ENCODE measurements around the gene TAS2R41. TPM values are rescaled to one million over a fixed set of nuclear protein-coding genes. Genes with fewer than 3 reads are reported as not detected.
"Not testable (repeated sequence)": the region's sequence is repeated elsewhere in the genome, so short reads cannot be mapped to it uniquely, and the experiment has no call there.

The TAS2R41 gene
- total RNA-seq, 1 donor from 2014 or later: not detected

DNA sequence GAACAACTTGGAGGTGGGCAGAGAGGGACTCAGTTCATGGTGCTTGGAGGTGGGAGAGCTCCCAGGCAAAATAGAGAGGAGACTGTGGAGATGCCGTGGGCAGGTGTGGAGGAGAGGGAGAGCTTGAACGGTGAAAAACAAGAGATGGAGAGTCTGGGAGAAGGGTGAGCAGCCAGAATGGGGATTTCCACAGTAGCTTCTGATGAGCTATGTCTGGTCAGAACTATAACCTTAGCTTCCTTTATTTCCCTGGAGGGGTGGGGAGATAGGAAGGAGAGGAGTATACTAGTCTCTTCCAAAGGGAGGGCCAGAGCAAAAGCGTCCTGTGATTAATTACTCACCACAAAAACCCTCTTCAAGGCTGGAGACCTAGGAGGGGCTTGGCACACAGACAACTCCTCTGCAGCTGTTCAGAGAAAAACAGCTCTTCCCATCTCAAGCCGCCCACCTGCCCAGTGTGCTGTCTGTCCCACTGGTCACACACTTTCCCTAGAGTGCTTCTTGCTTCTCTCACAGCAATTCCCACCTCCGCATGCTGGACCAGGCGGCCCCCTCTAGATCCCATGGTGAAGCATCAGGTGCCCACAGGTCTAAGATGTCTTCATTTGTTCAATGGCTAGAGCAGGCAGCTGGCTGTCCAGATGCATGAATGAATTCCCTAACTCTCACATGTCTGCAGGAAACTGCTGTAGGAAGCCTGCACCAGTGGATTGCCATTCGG is 41.9 kb downstream of the TAS2R41 start:
- TF ChIP-seq, protein P1, sequence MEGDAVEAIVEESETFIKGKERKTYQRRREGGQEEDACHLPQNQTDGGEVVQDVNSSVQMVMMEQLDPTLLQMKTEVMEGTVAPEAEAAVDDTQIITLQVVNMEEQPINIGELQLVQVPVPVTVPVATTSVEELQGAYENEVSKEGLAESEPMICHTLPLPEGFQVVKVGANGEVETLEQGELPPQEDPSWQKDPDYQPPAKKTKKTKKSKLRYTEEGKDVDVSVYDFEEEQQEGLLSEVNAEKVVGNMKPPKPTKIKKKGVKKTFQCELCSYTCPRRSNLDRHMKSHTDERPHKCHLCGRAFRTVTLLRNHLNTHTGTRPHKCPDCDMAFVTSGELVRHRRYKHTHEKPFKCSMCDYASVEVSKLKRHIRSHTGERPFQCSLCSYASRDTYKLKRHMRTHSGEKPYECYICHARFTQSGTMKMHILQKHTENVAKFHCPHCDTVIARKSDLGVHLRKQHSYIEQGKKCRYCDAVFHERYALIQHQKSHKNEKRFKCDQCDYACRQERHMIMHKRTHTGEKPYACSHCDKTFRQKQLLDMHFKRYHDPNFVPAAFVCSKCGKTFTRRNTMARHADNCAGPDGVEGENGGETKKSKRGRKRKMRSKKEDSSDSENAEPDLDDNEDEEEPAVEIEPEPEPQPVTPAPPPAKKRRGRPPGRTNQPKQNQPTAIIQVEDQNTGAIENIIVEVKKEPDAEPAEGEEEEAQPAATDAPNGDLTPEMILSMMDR (conservative IDR thresholded peaks at IDR 0.05; ENCODE audit: low read depth, low read length): no peak
- no peak for DNase-seq (ENCODE audit: low read depth)
- no peak overlapping the region for H3K4me3 ChIP-seq (ENCODE audit: low read depth, low read length)

DNA sequence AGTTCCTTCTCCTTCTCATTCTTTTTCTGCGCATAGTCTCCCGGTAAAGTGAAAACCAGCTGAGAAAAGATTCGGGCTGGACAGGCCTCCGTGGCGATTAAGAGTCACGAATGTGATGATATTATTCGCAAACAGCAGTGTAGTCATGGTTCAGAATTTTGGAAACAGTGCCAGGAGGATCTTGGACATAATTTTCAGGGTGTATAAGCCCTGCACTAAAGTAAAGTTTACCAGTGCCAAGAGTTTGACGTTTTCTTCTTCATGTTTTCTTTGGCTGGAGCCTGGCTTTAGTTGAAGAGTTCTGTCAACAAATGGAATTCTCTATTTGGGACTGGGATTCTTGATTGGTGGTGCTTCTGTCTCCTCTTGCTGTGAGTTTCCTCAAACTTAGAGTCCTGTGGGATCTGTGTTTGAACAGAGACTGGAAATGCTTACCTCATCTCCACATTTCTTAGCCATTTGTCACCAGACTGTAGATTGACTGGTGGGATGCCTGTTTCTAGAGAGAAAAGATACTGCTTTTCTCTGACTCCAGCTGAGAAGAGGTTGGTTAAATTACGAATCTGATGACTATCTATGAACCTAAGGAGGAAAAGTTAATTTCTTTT is 44.7 kb downstream of the TAS2R41 start:
- not testable (repeated sequence) for DNase-seq (ENCODE audit: low read depth); H3K4me3 ChIP-seq (ENCODE audit: low read depth, low read length)

Other genes with a start within 250 kb of the TAS2R41 start
- 95.1 and 141 TPM in 2 replicates for gene GSTK1, start 214.4 kb upstream of the TAS2R41 start, total RNA-seq
- gene TMEM139, start 192.9 kb upstream of the TAS2R41 start, total RNA-seq: 14.5 and 30.9 TPM in 2 replicates
- gene CASP2, start 189.5 kb upstream of the TAS2R41 start, total RNA-seq: 17.8 and 18.7 TPM in 2 replicates
- not detected in 2 replicates for gene CLCN1, start 161.8 kb upstream of the TAS2R41 start, total RNA-seq
- gene FAM131B, start 115.2 kb upstream of the TAS2R41 start, total RNA-seq: 0.29 and 1.5 TPM in 2 replicates
- 117 and 152 TPM in 2 replicates for gene ZYX, start 96.5 kb upstream of the TAS2R41 start, total RNA-seq
- 4.5 and 14.4 TPM in 2 replicates for gene EPHA1, start 69.0 kb upstream of the TAS2R41 start, total RNA-seq
- gene TAS2R60, start 34.4 kb upstream of the TAS2R41 start, total RNA-seq: not detected in 2 replicates
- gene CTAGE15, start 93.9 kb downstream of the TAS2R41 start, total RNA-seq: 0.65 and 1.3 TPM in 2 replicates
- gene TCAF2, start 143.1 kb downstream of the TAS2R41 start, total RNA-seq: 0.07 and 2.3 TPM in 2 replicates

All from epithelial cell of proximal tubule (primary cell).